ENCODE measurements around the gene ZNF813. TPM values are rescaled to one million over a fixed set of nuclear protein-coding genes. Genes with fewer than 3 reads are reported as not detected.
A peak's percentile ranks its signal among the peaks of the same experiment; 100 is the strongest.

ZNF813 gene
- total and polyA plus RNA-seq, 9 of the 15 experiments (the other 6 are each of a cell fraction or from before 2014, with no cell fraction given) = 1.3 to 8.0 (median 5.3) TPM

GRCh38 chr19:53520547-53521372, 53.2 kb downstream of the ZNF813 start (continued):
- TF ChIP-seq CLOCK (CRISPR knock-in tag; IDR thresholded peaks at IDR 0.05; ENCODE audit: borderline replicate concordance) = no peak
- TF ChIP-seq FIP1L1 (IDR thresholded peaks at IDR 0.05; ENCODE audit: low read depth, low read length, poor library complexity, severe bottlenecking) = no peak
- no peak for TF ChIP-seq CBFB (CRISPR knock-in tag; IDR thresholded peaks at IDR 0.05)
- no peak for TF ChIP-seq ZSCAN29 (IDR thresholded peaks at IDR 0.05)
- no peak for TF ChIP-seq ZNF316 (IDR thresholded peaks at IDR 0.05)
- TF ChIP-seq GABPB1 (CRISPR knock-in tag; IDR thresholded peaks at IDR 0.05) = no peak
- no peak for TF ChIP-seq SMARCE1 (IDR thresholded peaks at IDR 0.05)
- TF ChIP-seq NFRKB (IDR thresholded peaks at IDR 0.05; ENCODE audit: low read depth) = no peak
- no peak for TF ChIP-seq ZNF785 (CRISPR knock-in tag; IDR thresholded peaks at IDR 0.05)
- TF ChIP-seq NCOA1 (IDR thresholded peaks at IDR 0.05; ENCODE audit: low read depth) = no peak
- TF ChIP-seq NFXL1 (CRISPR knock-in tag; IDR thresholded peaks at IDR 0.05) = no peak
- TF ChIP-seq THAP7 (CRISPR knock-in tag; IDR thresholded peaks at IDR 0.05) = no peak
- peak; percentile 88 for TF ChIP-seq ZNF766 (CRISPR knock-in tag; conservative IDR thresholded peaks at IDR 0.05)
- TF ChIP-seq E2F6 (IDR thresholded peaks at IDR 0.05; ENCODE audit: borderline replicate concordance in 1 of 2, extremely low read depth in 1 of 2, insufficient read depth in 1 of 2, insufficient read length in 1 of 2, low read depth in 1 of 2, low read length in 1 of 2, poor library complexity in 1 of 2, severe bottlenecking in 1 of 2) = peak; percentile 80 to 94
- TF ChIP-seq ELK3 (CRISPR knock-in tag; IDR thresholded peaks at IDR 0.05) = no peak
- TF ChIP-seq EZH2 (IDR thresholded peaks at IDR 0.05; ENCODE audit: borderline replicate concordance, low read depth, low read length) = no peak
- TF ChIP-seq ARNT (IDR thresholded peaks at IDR 0.05) = peak in 1 of 2 experiments; percentile 79; a peak in 1 of 4 replicates
- no peak for TF ChIP-seq HNRNPH1 (optimal IDR thresholded peaks at IDR 0.05; ENCODE audit: low read depth, low read length)
- no peak for TF ChIP-seq POLR2AphosphoS5 (IDR thresholded peaks at IDR 0.05; ENCODE audit: control insufficient read depth, insufficient read depth, low read depth, low read length)
- no peak for TF ChIP-seq SRSF3 (IDR thresholded peaks at IDR 0.05; ENCODE audit: insufficient read depth, low read length)
- no peak for TF ChIP-seq ZBTB7A (IDR thresholded peaks at IDR 0.05; ENCODE audit: borderline replicate concordance, control insufficient read depth, low read depth, low read length)
- peak; percentile 91 for TF ChIP-seq ZNF143 (CRISPR knock-in tag; IDR thresholded peaks at IDR 0.05)
- TF ChIP-seq ZNF274 (IDR thresholded peaks at IDR 0.05; ENCODE audit: borderline replicate concordance, low read depth, low read length) = no peak
- TF ChIP-seq BCOR (IDR thresholded peaks at IDR 0.05) = no peak
- TF ChIP-seq PHF21A (IDR thresholded peaks at IDR 0.05; ENCODE audit: borderline replicate concordance, low read depth) = no peak

All from K562 (cell line).